ENCODE results near the gene CIB1.

DNA sequence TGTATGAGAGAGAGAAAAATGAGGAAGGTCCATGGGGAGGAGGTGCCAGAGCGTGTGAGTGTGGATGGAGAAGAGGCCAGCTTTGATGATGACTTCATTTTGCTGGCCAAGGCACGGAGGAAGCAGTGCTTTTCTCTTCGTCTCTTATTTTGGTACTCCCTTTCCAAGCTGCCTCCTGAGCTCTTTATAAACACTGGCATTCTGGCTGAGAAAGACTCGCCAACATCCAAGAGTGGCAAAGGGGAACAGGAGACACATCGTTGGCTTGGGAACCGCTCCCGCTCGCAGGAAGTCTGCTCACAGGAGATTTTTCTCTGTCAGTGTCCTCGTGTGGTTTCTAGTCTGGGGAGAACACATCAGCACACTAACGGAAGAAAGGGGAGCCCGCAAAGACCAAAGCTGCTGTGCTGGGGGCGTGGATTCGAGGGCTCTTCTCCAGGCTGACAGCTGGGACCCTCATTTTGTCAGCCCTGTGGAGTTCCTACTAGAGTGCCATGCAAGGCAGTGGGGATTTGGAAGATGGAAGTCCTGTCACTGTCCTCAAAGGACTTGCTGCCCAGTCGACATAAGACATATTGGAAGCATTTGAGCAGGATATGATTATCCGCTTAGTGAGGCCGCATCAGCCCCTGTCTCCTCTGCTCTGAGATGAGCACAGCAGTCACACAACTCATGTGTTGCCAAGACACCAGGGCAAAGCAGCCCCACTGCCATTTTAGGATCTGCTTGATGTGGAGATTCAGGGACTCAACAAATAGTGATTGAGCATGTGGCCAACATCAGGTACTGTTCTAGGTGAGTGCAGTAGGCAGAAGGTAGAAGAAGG lies 40.6 kb downstream of the CIB1 start:
- TF ChIP-seq, protein P1, sequence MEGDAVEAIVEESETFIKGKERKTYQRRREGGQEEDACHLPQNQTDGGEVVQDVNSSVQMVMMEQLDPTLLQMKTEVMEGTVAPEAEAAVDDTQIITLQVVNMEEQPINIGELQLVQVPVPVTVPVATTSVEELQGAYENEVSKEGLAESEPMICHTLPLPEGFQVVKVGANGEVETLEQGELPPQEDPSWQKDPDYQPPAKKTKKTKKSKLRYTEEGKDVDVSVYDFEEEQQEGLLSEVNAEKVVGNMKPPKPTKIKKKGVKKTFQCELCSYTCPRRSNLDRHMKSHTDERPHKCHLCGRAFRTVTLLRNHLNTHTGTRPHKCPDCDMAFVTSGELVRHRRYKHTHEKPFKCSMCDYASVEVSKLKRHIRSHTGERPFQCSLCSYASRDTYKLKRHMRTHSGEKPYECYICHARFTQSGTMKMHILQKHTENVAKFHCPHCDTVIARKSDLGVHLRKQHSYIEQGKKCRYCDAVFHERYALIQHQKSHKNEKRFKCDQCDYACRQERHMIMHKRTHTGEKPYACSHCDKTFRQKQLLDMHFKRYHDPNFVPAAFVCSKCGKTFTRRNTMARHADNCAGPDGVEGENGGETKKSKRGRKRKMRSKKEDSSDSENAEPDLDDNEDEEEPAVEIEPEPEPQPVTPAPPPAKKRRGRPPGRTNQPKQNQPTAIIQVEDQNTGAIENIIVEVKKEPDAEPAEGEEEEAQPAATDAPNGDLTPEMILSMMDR (IDR thresholded peaks at IDR 0.05; ENCODE audit: control extremely low read depth in 1 of 3, insufficient read depth in 1 of 3, low read depth in 1 of 3, low read length in 3 of 3), result no peak
- TF ChIP-seq POLR2A (IDR thresholded peaks at IDR 0.05; ENCODE audit: control extremely low read depth in 1 of 2, low read depth in 2 of 2, low read length in 2 of 2) (no peak), EGR1 (IDR thresholded peaks at IDR 0.05; ENCODE audit: borderline replicate concordance, low read depth, low read length) (no peak), PHF8 (conservative IDR thresholded peaks at IDR 0.05; ENCODE audit: low read depth, low read length) (no peak), TAF1 (IDR thresholded peaks at IDR 0.05; ENCODE audit: low read depth, low read length) (no peak), EZH2 (IDR thresholded peaks at IDR 0.05; ENCODE audit: low read depth, low read length, severe bottlenecking) (no peak), EP300 (IDR thresholded peaks at IDR 0.05; ENCODE audit: borderline replicate concordance in 1 of 2, low read depth in 2 of 2, low read length in 2 of 2) (no peak), RAD21 (IDR thresholded peaks at IDR 0.05 in 1 of 2, conservative IDR thresholded peaks at IDR 0.05 in 1 of 2; ENCODE audit: low read depth in 2 of 2, low read length in 2 of 2) (no peak), SAP30 (IDR thresholded peaks at IDR 0.05; ENCODE audit: insufficient read depth, insufficient replicate concordance, low read length) (no peak), RBBP5 (IDR thresholded peaks at IDR 0.05; ENCODE audit: borderline replicate concordance, low read depth, low read length) (no peak), CBX8 (IDR thresholded peaks at IDR 0.05; ENCODE audit: borderline replicate concordance, low read depth, low read length) (no peak), ZNF274 (IDR thresholded peaks at IDR 0.05; ENCODE audit: borderline replicate concordance, extremely low read depth, low read length) (no peak), CEBPB (IDR thresholded peaks at IDR 0.05; ENCODE audit: low read depth, low read length) (no peak)
- TF ChIP-seq, protein P2, sequence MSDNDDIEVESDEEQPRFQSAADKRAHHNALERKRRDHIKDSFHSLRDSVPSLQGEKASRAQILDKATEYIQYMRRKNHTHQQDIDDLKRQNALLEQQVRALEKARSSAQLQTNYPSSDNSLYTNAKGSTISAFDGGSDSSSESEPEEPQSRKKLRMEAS (IDR thresholded peaks at IDR 0.05), result no peak
